ENCODE data around the gene FBXO38. TPM values are rescaled to one million over a fixed set of nuclear protein-coding genes. Genes with fewer than 3 reads are reported as not detected.

Gene FBXO38
- total and polyA plus RNA-seq, 2 donors from 2014 or later, result 9.6 to 45.9 TPM

DNA sequence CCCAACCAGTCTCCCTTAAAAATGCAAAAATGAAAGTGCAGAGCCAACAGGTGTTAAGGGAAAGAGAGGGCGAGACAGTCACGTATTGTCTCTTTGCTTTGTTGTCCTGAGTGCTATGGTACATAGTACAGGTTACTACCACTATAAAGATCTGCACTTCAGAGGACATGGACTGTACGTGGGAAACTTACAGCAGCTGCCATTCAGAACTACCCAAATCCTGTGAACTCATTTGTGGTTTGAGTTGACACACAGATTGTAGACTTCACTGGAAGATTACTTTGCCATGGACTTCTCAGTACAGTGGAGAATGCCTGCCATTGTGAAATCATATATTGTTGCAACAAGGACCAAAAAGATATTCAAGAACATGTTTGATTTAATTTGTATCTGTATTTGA, 34.8 kb downstream of the FBXO38 start:
- peaks cover 4 to 33% (median 29%) of the 10 kb centered on the region in 3 donors for H3K36me3 ChIP-seq (ENCODE audit: control insufficient read depth in 2 of 3, insufficient read depth in 3 of 3, low read length in 3 of 3)
- no peak overlapping the region for H3K27ac ChIP-seq (ENCODE audit: low read depth in 2 of 2, low read length in 2 of 2)
- intact Hi-C loops (cut with DNase I), result no loop called here
- H3K27me3 ChIP-seq (ENCODE audit: control insufficient read depth, insufficient read depth, low read length), result no peaks in the 10 kb centered on the region
- no peak overlapping the region for H3K4me3 ChIP-seq (ENCODE audit: low read length in 3 of 3)
- TF ChIP-seq, protein P1, sequence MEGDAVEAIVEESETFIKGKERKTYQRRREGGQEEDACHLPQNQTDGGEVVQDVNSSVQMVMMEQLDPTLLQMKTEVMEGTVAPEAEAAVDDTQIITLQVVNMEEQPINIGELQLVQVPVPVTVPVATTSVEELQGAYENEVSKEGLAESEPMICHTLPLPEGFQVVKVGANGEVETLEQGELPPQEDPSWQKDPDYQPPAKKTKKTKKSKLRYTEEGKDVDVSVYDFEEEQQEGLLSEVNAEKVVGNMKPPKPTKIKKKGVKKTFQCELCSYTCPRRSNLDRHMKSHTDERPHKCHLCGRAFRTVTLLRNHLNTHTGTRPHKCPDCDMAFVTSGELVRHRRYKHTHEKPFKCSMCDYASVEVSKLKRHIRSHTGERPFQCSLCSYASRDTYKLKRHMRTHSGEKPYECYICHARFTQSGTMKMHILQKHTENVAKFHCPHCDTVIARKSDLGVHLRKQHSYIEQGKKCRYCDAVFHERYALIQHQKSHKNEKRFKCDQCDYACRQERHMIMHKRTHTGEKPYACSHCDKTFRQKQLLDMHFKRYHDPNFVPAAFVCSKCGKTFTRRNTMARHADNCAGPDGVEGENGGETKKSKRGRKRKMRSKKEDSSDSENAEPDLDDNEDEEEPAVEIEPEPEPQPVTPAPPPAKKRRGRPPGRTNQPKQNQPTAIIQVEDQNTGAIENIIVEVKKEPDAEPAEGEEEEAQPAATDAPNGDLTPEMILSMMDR (IDR thresholded peaks at IDR 0.05; ENCODE audit: borderline replicate concordance, extremely low read depth, insufficient read depth), result no peak
- DNase-seq (no peak), FAIRE-seq (no peak)
- H3K9me3 ChIP-seq (ENCODE audit: control insufficient read depth in 2 of 3, insufficient read depth in 1 of 3, low read length in 3 of 3), result no peaks in the 10 kb centered on the region
- H3K9ac ChIP-seq (ENCODE audit: low read length in 3 of 3), result no peak overlapping the region
- no peaks in the 10 kb centered on the region for H3K4me1 ChIP-seq (ENCODE audit: control insufficient read depth in 2 of 3, insufficient read depth in 2 of 3, low read depth in 1 of 3, low read length in 3 of 3)

DNA sequence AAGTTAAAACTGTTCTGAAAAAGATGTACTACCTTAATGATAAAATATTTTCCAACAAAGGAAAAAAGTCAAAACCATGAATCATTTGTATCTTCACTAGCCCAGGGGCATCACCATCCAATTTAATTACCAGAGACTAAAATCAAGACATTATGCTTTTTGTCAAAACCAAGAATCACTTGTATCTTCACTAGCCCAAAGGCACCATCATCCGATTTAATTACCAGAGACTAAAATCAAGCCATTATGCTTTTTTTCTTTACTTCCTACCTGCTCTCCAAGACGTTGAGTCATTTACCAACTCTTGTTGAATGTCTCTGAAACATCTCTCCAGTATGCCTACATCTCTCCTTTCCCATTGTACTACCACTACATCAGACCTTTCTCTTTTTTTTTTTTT, 37.9 kb downstream of the FBXO38 start:
- DNase-seq (no peak), FAIRE-seq (no peak)
- TF ChIP-seq, protein P1 (IDR thresholded peaks at IDR 0.05; ENCODE audit: borderline replicate concordance, extremely low read depth, insufficient read depth), result no peak
- H3K27ac ChIP-seq (ENCODE audit: low read depth in 2 of 2, low read length in 2 of 2), result no peak overlapping the region
- H3K4me3 ChIP-seq (ENCODE audit: low read length in 3 of 3), result no peak overlapping the region
- peaks cover 12 to 47% (median 41%) of the 10 kb centered on the region in 3 donors for H3K36me3 ChIP-seq (ENCODE audit: control insufficient read depth in 2 of 3, insufficient read depth in 3 of 3, low read length in 3 of 3)
- H3K9ac ChIP-seq (ENCODE audit: low read length in 3 of 3), result no peak overlapping the region
- H3K27me3 ChIP-seq (ENCODE audit: control insufficient read depth, insufficient read depth, low read length), result no peaks in the 10 kb centered on the region
- intact Hi-C loops (cut with DNase I), result no loop called here
- no peaks in the 10 kb centered on the region for H3K9me3 ChIP-seq (ENCODE audit: control insufficient read depth in 2 of 3, insufficient read depth in 1 of 3, low read length in 3 of 3)
- H3K4me1 ChIP-seq (ENCODE audit: control insufficient read depth in 2 of 3, insufficient read depth in 2 of 3, low read depth in 1 of 3, low read length in 3 of 3), result no peaks in the 10 kb centered on the region

DNA sequence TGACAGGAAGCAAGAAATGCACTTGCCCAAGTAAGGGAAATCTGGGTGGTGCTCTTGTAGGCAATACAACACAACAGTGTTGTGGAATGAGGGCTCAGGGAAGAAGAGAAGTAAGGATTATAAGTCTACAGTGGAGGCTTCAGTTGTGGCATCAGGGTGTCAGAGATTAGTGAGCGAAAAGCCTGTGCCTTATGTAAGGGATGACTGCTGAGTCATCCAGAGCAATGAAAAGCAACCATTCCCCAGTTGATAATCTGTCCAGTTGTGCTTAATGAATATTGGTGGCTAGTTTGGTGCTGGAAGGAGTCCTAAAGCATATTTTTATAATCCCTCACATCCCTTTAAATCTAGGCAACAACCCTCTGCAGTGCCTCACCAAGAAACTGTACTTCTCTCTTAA, 42.0 kb downstream of the FBXO38 start:
- FAIRE-seq (no peak), DNase-seq (no peak)
- no peak overlapping the region for H3K9ac ChIP-seq (ENCODE audit: low read length in 3 of 3)
- no peak overlapping the region for H3K27ac ChIP-seq (ENCODE audit: low read depth in 2 of 2, low read length in 2 of 2)
- peaks cover 8 to 42% (median 30%) of the 10 kb centered on the region in 3 donors for H3K36me3 ChIP-seq (ENCODE audit: control insufficient read depth in 2 of 3, insufficient read depth in 3 of 3, low read length in 3 of 3)
- no peaks in the 10 kb centered on the region for H3K9me3 ChIP-seq (ENCODE audit: control insufficient read depth in 2 of 3, insufficient read depth in 1 of 3, low read length in 3 of 3)
- no peaks in the 10 kb centered on the region for H3K27me3 ChIP-seq (ENCODE audit: control insufficient read depth, insufficient read depth, low read length)
- TF ChIP-seq, protein P1 (IDR thresholded peaks at IDR 0.05; ENCODE audit: borderline replicate concordance, extremely low read depth, insufficient read depth), result no peak
- H3K4me3 ChIP-seq (ENCODE audit: low read length in 3 of 3), result no peak overlapping the region
- no peaks in the 10 kb centered on the region for H3K4me1 ChIP-seq (ENCODE audit: control insufficient read depth in 2 of 3, insufficient read depth in 2 of 3, low read depth in 1 of 3, low read length in 3 of 3)
- intact Hi-C loops (cut with DNase I), result no loop called here

DNA sequence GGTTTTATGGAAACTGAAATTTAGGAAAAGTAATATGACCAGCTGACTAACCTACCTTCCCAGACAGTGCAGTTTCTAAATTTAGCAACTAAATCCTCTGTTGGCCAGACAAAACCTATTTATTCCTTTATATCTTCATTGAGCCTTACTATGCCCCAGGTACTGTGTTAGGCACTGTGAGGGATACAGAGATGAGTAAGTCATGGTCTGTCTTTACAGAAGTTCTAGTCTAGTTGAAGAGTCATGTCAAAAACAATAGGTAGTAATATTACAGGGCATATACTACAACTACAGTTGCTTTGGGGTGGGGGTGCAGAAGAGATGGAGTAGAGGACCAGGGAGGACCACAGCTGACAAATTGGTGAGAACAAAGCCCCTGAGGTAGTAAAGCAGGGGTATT, 42.8 kb downstream of the FBXO38 start:
- FAIRE-seq, result no peak
- no peaks in the 10 kb centered on the region for H3K9me3 ChIP-seq (ENCODE audit: control insufficient read depth in 2 of 3, insufficient read depth in 1 of 3, low read length in 3 of 3)
- no peak overlapping the region for H3K27ac ChIP-seq (ENCODE audit: low read depth in 2 of 2, low read length in 2 of 2)
- no peak overlapping the region for H3K4me3 ChIP-seq (ENCODE audit: low read length in 3 of 3)
- no peak for DNase-seq
- H3K4me1 ChIP-seq (ENCODE audit: control insufficient read depth in 2 of 3, insufficient read depth in 2 of 3, low read depth in 1 of 3, low read length in 3 of 3), result no peaks in the 10 kb centered on the region
- TF ChIP-seq, protein P1 (IDR thresholded peaks at IDR 0.05; ENCODE audit: borderline replicate concordance, extremely low read depth, insufficient read depth), result no peak
- H3K9ac ChIP-seq (ENCODE audit: low read length in 3 of 3), result no peak overlapping the region
- no peaks in the 10 kb centered on the region for H3K27me3 ChIP-seq (ENCODE audit: control insufficient read depth, insufficient read depth, low read length)
- H3K36me3 ChIP-seq (ENCODE audit: control insufficient read depth in 2 of 3, insufficient read depth in 3 of 3, low read length in 3 of 3), result peaks cover 8 to 43% (median 30%) of the 10 kb centered on the region in 3 donors
- intact Hi-C loops (cut with DNase I), result no loop called here
